ENCODE measurements around the gene STK24. TPM values are rescaled to one million over a fixed set of nuclear protein-coding genes. Genes with fewer than 3 reads are reported as not detected.

STK24 gene
- total RNA-seq, 2 experiments from 2014 or later, result 60.4 to 88.7 TPM

GRCh38 chr13:98503175-98504028 lies 73.5 kb downstream of the STK24 start:
- BruUV-seq (replicated peaks), result no TSS peak
- H4K20me1 ChIP-seq (ENCODE audit: insufficient read depth, low read length), result peaks cover 8% of the 10 kb centered on the region; the same call in 1 of the 2 replicates
- no peak overlapping the region for H3K27ac ChIP-seq (ENCODE audit: low read depth, low read length, poor library complexity, severe bottlenecking)
- ChIA-PET POLR2A (interaction anchor here (1.3 to 1.7 kb wide), 2 partner anchors 9 to 16 kb away, joined by 4 read pairs; no protein-coding TSS in a partner anchor), CTCF (ENCODE audit: unreplicated experiment) (no interaction called here)
- H3K36me3 ChIP-seq (ENCODE audit: insufficient read depth, low read length), result no peaks in the 10 kb centered on the region; the same call in 1 of the 2 replicates
- H3K9me2 ChIP-seq (ENCODE audit: insufficient read depth, low read length), result no peaks in the 10 kb centered on the region
- TF ChIP-seq EZH2phosphoT487 (IDR thresholded peaks at IDR 0.05; ENCODE audit: borderline replicate concordance, low read depth, low read length) (no peak), CTCF (conservative IDR thresholded peaks at IDR 0.05; ENCODE audit: low read length) (no peak)
- peaks cover 59% of the 10 kb centered on the region for H3K79me2 ChIP-seq (ENCODE audit: insufficient read depth, low read depth, low read length)
- no peaks in the 10 kb centered on the region for H3K9me3 ChIP-seq (ENCODE audit: low read length)
- DNase-seq (ENCODE audit: low spot score), result no peak
- no peak overlapping the region for H3K4me3 ChIP-seq (ENCODE audit: low read depth, low read length, poor library complexity, severe bottlenecking)
- intact Hi-C loops (cut with micrococcal nuclease; ENCODE audit: unreplicated experiment), result no loop called here
- H3K4me1 ChIP-seq (ENCODE audit: insufficient read depth, low read length, poor library complexity, severe bottlenecking), result no peaks in the 10 kb centered on the region
- no peak overlapping the region for H3K4me2 ChIP-seq (ENCODE audit: low read length)
- H2AFZ ChIP-seq (ENCODE audit: low read length), result no peak overlapping the region

GRCh38 chr13:98500963-98501421 lies 75.9 kb downstream of the STK24 start:
- BruUV-seq (replicated peaks), result no TSS peak
- peaks cover 35% of the 10 kb centered on the region for H3K79me2 ChIP-seq (ENCODE audit: insufficient read depth, low read depth, low read length)
- TF ChIP-seq EZH2phosphoT487 (IDR thresholded peaks at IDR 0.05; ENCODE audit: borderline replicate concordance, low read depth, low read length) (no peak), CTCF (conservative IDR thresholded peaks at IDR 0.05; ENCODE audit: low read length) (no peak)
- POLR2A ChIA-PET, result interaction anchor here (0.6 kb wide), 1 partner anchor 11 kb away, joined by 4 read pairs; no protein-coding TSS in a partner anchor
- CTCF ChIA-PET (ENCODE audit: unreplicated experiment), result no interaction called here
- H3K9me2 ChIP-seq (ENCODE audit: insufficient read depth, low read length), result no peaks in the 10 kb centered on the region
- H3K36me3 ChIP-seq (ENCODE audit: insufficient read depth, low read length), result no peaks in the 10 kb centered on the region; the same call in 1 of the 2 replicates
- H3K9me3 ChIP-seq (ENCODE audit: low read length), result no peaks in the 10 kb centered on the region
- no peak overlapping the region for H2AFZ ChIP-seq (ENCODE audit: low read length)
- peaks cover 8% of the 10 kb centered on the region; the same call in 1 of the 2 replicates for H4K20me1 ChIP-seq (ENCODE audit: insufficient read depth, low read length)
- DNase-seq (ENCODE audit: low spot score), result no peak
- H3K4me2 ChIP-seq (ENCODE audit: low read length), result no peak overlapping the region
- H3K27ac ChIP-seq (ENCODE audit: low read depth, low read length, poor library complexity, severe bottlenecking), result no peak overlapping the region
- no peaks in the 10 kb centered on the region for H3K4me1 ChIP-seq (ENCODE audit: insufficient read depth, low read length, poor library complexity, severe bottlenecking)
- intact Hi-C loops (cut with micrococcal nuclease; ENCODE audit: unreplicated experiment), result no loop called here
- no peak overlapping the region for H3K4me3 ChIP-seq (ENCODE audit: low read depth, low read length, poor library complexity, severe bottlenecking)

- Histone ChIP-seq H3K79me2 (ENCODE audit: insufficient read depth, low read depth, low read length) (peaks cover 31% of the 10 kb centered on the region), H3K36me3 (ENCODE audit: insufficient read depth, low read length) (no peaks in the 10 kb centered on the region; the same call in 1 of the 2 replicates), H3K4me1 (ENCODE audit: insufficient read depth, low read length, poor library complexity, severe bottlenecking) (peaks cover 14% of the 10 kb centered on the region), H3K27ac (ENCODE audit: low read depth, low read length, poor library complexity, severe bottlenecking) (no peak overlapping the region), H3K4me2 (ENCODE audit: low read length) (no peak overlapping the region), H3K9me3 (ENCODE audit: low read length) (no peaks in the 10 kb centered on the region), H4K20me1 (ENCODE audit: insufficient read depth, low read length) (no peaks in the 10 kb centered on the region; the same call in 1 of the 2 replicates), H3K9me2 (ENCODE audit: insufficient read depth, low read length) (no peaks in the 10 kb centered on the region), H2AFZ (ENCODE audit: low read length) (no peak overlapping the region), H3K4me3 (ENCODE audit: low read depth, low read length, poor library complexity, severe bottlenecking) (no peak overlapping the region)
- DNase-seq (ENCODE audit: low spot score), result no peak
- POLR2A ChIA-PET, result no interaction called here
- BruUV-seq (replicated peaks), result no TSS peak
- TF ChIP-seq EZH2phosphoT487 (IDR thresholded peaks at IDR 0.05; ENCODE audit: borderline replicate concordance, low read depth, low read length) (no peak), CTCF (conservative IDR thresholded peaks at IDR 0.05; ENCODE audit: low read length) (no peak)
- intact Hi-C loops (cut with micrococcal nuclease; ENCODE audit: unreplicated experiment), result no loop called here
- CTCF ChIA-PET (ENCODE audit: unreplicated experiment), result no interaction called here
Measured at GRCh38 chr13:98496966-98497365, 79.9 kb downstream of the STK24 start.

Measured in OCI-LY7 (cell line).